ENCODE results near the gene RNU5B-1. TPM values are rescaled to one million over a fixed set of nuclear protein-coding genes. Genes with fewer than 3 reads are reported as not detected.
"Not testable (repeated sequence)": the region's sequence is repeated elsewhere in the genome, so short reads cannot be mapped to it uniquely, and the experiment has no call there.

Gene RNU5B-1
- total RNA-seq, 1 experiment from 2014 or later: not detected

- no peak for DNase-seq (ENCODE audit: low read depth)
Measured at GRCh38 chr15:65343374-65343981, 39.0 kb downstream of the RNU5B-1 start.

GRCh38 chr15:65344214-65344913 is 39.9 kb downstream of the RNU5B-1 start:
- DNase-seq (ENCODE audit: low read depth): no peak

GRCh38 chr15:65344914-65345275 is 40.4 kb downstream of the RNU5B-1 start:
- no peak for DNase-seq (ENCODE audit: low read depth)

DNA sequence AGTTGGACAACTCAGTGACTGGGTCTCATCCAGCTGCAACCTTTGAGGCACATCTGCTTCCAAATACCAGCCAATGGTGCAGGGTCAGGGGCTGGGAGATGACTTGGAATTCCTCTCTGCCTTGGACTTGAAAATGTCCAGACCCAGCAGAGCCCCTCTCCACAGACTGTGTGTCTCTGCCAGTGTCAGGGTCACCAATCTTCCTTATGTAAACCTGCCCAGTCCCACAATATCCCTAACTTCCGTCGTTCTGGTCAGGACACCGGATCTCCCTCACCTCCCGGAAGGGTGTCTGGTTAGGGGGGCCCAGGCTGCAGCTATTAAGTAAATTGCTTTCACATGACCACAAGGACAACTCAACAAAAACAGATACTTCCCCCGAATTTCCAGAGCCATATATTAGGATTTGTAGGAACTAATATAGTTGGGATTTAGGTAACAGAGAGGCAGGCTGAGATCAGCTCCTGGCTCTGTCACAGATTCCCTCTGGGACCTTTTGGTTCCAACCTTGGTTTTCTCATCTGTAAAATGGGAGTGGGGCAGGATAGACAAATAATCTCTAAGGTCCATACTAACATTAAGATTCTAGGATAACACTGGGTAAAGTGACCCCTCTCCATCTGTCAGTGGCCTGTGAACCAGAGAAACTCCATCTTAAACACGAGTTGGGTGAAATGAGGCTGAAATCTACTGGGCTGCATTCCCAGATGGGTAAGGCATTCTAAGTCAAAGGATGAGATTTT is 42.5 kb downstream of the RNU5B-1 start:
- no peak for DNase-seq (ENCODE audit: low read depth)

- not testable (repeated sequence) for DNase-seq (ENCODE audit: low read depth)
Measured at GRCh38 chr15:65347756-65348155, 43.3 kb downstream of the RNU5B-1 start.

GRCh38 chr15:65349338-65349737 is 44.9 kb downstream of the RNU5B-1 start:
- no peak for DNase-seq (ENCODE audit: low read depth)

GRCh38 chr15:65351972-65352371 is 47.5 kb downstream of the RNU5B-1 start:
- DNase-seq (ENCODE audit: low read depth): not testable (repeated sequence)

Other genes starting within 250 kb of the RNU5B-1 start
- gene RASL12, start 236.7 kb upstream of the RNU5B-1 start, total RNA-seq (2014; rRNA removed; shearing (Covaris generic)): 0.39 and 0.48 TPM in 2 replicates
- gene KBTBD13, start 227.9 kb upstream of the RNU5B-1 start, total RNA-seq (2014; rRNA removed; shearing (Covaris generic)): not detected in 2 replicates
- gene UBAP1L, start 189.5 kb upstream of the RNU5B-1 start, total RNA-seq (2014; rRNA removed; shearing (Covaris generic)): 0.12 and 0.39 TPM in 2 replicates
- 15.1 and 19.1 TPM in 2 replicates for gene PDCD7, start 170.9 kb upstream of the RNU5B-1 start, total RNA-seq (2014; rRNA removed; shearing (Covaris generic))
- 24.9 and 26.9 TPM in 2 replicates for gene CLPX, start 119.3 kb upstream of the RNU5B-1 start, total RNA-seq (2014; rRNA removed; shearing (Covaris generic))
- 0.10 TPM in 1 of 2 replicates, not detected in the other for gene CILP, start 93.2 kb upstream of the RNU5B-1 start, total RNA-seq (2014; rRNA removed; shearing (Covaris generic))
- 7.7 and 8.2 TPM in 2 replicates for gene PARP16, start 17.8 kb upstream of the RNU5B-1 start, total RNA-seq (2014; rRNA removed; shearing (Covaris generic))
- gene RNU5A-1, start 8.6 kb upstream of the RNU5B-1 start, total RNA-seq (2014; rRNA removed; shearing (Covaris generic)): not detected in 2 replicates
- not detected in 2 replicates for gene IGDCC3, start 73.3 kb downstream of the RNU5B-1 start, total RNA-seq (2014; rRNA removed; shearing (Covaris generic))
- 0.10 and 0.12 TPM in 2 replicates for gene IGDCC4, start 118.3 kb downstream of the RNU5B-1 start, total RNA-seq (2014; rRNA removed; shearing (Covaris generic))
- 21.9 and 27.9 TPM in 2 replicates for gene DPP8, start 213.0 kb downstream of the RNU5B-1 start, total RNA-seq (2014; rRNA removed; shearing (Covaris generic))
- gene HACD3, start 225.8 kb downstream of the RNU5B-1 start, total RNA-seq (2014; rRNA removed; shearing (Covaris generic)): 123 and 140 TPM in 2 replicates

Measured in RPMI7951 (cell line).